ENCODE data around the gene CYSRT1.

DNA sequence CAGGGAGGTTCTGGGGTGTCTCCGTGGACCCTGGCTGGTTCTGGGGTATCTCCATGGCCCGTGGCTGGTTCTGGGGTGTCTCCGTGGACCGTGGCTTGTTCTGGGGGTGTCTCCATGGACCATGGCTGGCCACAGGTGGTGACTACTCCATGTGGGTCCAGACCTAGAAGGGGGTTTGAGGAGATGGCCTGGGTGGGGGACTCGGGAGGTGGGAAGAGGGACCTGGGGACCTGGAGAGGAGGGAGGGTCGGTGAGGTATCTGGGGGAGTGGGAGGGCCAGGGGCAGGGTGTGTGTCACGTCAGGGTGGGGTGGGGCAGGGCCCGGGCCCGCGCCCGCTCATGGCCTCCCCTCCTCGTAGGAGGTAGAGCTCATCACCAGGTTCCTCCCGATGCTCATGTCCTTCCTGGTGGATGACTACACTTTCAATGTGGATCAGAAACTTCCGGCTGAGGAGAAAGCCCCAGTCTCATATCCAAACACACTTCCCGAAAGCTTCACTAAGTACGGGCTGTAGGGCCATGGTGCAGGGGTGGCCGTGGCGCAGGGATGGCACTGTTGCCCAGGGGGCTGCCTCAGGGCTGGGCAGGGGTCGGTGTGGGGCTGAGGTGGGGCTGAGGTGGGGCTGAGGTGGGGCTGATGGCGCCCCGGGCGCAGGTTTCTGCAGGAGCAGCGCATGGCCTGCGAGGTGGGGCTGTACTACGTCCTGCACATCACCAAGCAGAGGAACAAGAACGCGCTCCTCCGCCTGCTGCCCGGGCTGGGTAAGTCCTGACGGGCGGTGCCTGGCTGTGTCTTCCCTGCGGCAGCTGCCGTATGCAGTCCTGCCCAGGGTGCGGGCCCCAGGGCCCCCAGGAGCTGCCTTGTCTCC, 41.8 kb downstream of the CYSRT1 start:
- no peak for TF ChIP-seq GATA3 (IDR thresholded peaks at IDR 0.05; ENCODE audit: low read depth, low read length)
- TF ChIP-seq GATA2 (IDR thresholded peaks at IDR 0.05; ENCODE audit: low read depth, low read length), result no peak

All from SH-SY5Y (cell line).